Stimulated activated memory B cell treated with anti-CD40 and anti-IgM and Interleukin-4, amounts not matched to agents 10 μg/mL and 1 μg/mL and 100 μg/mL, for 72 hours (primary cell): Measurements from ENCODE around the gene DAAM1.
A peak's percentile ranks its signal among the peaks of the same experiment; 100 is the strongest.

ENCODE experiments used
- ATAC-seq: fragments of 150-1000 bp; cut with Tn5 transposase; 2 replicates; pipeline ENCODE4 v1.10.0; 2021
- H3K27ac Mint-ChIP-seq: one replicate; pipeline ENCODE4 v1.8.0; 2022; ENCODE audit warnings: mild to moderate bottlenecking, mixed read lengths
- H3K27me3 Mint-ChIP-seq: one replicate; pipeline ENCODE4 v1.8.0; 2022; ENCODE audit warnings: mixed read lengths
- H3K36me3 Mint-ChIP-seq: one replicate; pipeline ENCODE4 v1.8.0; 2022; ENCODE audit warnings: mixed read lengths
- H3K4me1 Mint-ChIP-seq: one replicate; pipeline ENCODE4 v1.8.0; 2022; ENCODE audit warnings: mixed read lengths
- H3K4me3 Mint-ChIP-seq: one replicate; pipeline ENCODE4 v1.8.0; 2022; ENCODE audit warnings: mild to moderate bottlenecking, moderate library complexity, mixed read lengths
- H3K9me3 Mint-ChIP-seq: one replicate; pipeline ENCODE4 v1.8.0; 2022; ENCODE audit warnings: mixed read lengths

DAAM1 gene

GRCh38 chr14:59296508-59296907 is 108.0 kb downstream of the DAAM1 start:
- Mint-ChIP-seq H3K4me3 (no peak overlapping the region), H3K9me3 (no peaks in the 10 kb centered on the region), H3K4me1 (peaks cover 62% of the 10 kb centered on the region), H3K27me3 (no peaks in the 10 kb centered on the region), H3K36me3 (peaks cover 30% of the 10 kb centered on the region), H3K27ac (peak overlapping the region; percentile 44)
- ATAC-seq: no peak

- Mint-ChIP-seq H3K27me3 (no peaks in the 10 kb centered on the region), H3K36me3 (peaks cover 23% of the 10 kb centered on the region), H3K27ac (peak overlapping the region; percentile 44), H3K4me1 (peaks cover 70% of the 10 kb centered on the region), H3K9me3 (no peaks in the 10 kb centered on the region), H3K4me3 (no peak overlapping the region)
- no peak for ATAC-seq
These were observed 108.8 kb downstream of the DAAM1 start for GRCh38 chr14:59297071-59297776.

GRCh38 chr14:59299731-59300130 is 111.3 kb downstream of the DAAM1 start:
- ATAC-seq: no peak
- H3K27me3 Mint-ChIP-seq: no peaks in the 10 kb centered on the region
- H3K4me1 Mint-ChIP-seq: peaks cover 68% of the 10 kb centered on the region
- H3K27ac Mint-ChIP-seq: peak overlapping the region; percentile 58
- H3K36me3 Mint-ChIP-seq: peaks cover 10% of the 10 kb centered on the region
- no peaks in the 10 kb centered on the region for H3K9me3 Mint-ChIP-seq
- no peak overlapping the region for H3K4me3 Mint-ChIP-seq

GRCh38 chr14:59301354-59301753 is 112.9 kb downstream of the DAAM1 start:
- peak; percentile 92 for ATAC-seq
- H3K4me3 Mint-ChIP-seq: peak overlapping the region; percentile 22
- H3K27ac Mint-ChIP-seq: peak overlapping the region; percentile 8
- H3K4me1 Mint-ChIP-seq: peaks cover 67% of the 10 kb centered on the region
- H3K27me3 Mint-ChIP-seq: no peaks in the 10 kb centered on the region
- H3K36me3 Mint-ChIP-seq: no peaks in the 10 kb centered on the region
- no peaks in the 10 kb centered on the region for H3K9me3 Mint-ChIP-seq

GRCh38 chr14:59302313-59302712 is 113.8 kb downstream of the DAAM1 start:
- H3K27me3 Mint-ChIP-seq: no peaks in the 10 kb centered on the region
- ATAC-seq: no peak
- H3K27ac Mint-ChIP-seq: peak overlapping the region; percentile 8
- no peak overlapping the region for H3K4me3 Mint-ChIP-seq
- H3K4me1 Mint-ChIP-seq: peaks cover 63% of the 10 kb centered on the region
- no peaks in the 10 kb centered on the region for H3K9me3 Mint-ChIP-seq
- no peaks in the 10 kb centered on the region for H3K36me3 Mint-ChIP-seq

- Mint-ChIP-seq H3K4me3 (no peak overlapping the region), H3K9me3 (no peaks in the 10 kb centered on the region), H3K4me1 (peaks cover 57% of the 10 kb centered on the region), H3K27ac (peak overlapping the region; percentile 8), H3K36me3 (peaks cover 5% of the 10 kb centered on the region), H3K27me3 (no peaks in the 10 kb centered on the region)
- ATAC-seq: peak; percentile 24
These were observed 114.7 kb downstream of the DAAM1 start for GRCh38 chr14:59303216-59303615.

GRCh38 chr14:59305231-59305630 is 116.8 kb downstream of the DAAM1 start:
- Mint-ChIP-seq H3K27ac (peak overlapping the region; percentile 30), H3K9me3 (no peaks in the 10 kb centered on the region), H3K4me3 (no peak overlapping the region), H3K27me3 (no peaks in the 10 kb centered on the region), H3K36me3 (peaks cover 6% of the 10 kb centered on the region), H3K4me1 (peaks cover 48% of the 10 kb centered on the region)
- no peak for ATAC-seq

- peaks cover 6% of the 10 kb centered on the region for H3K36me3 Mint-ChIP-seq
- no peaks in the 10 kb centered on the region for H3K9me3 Mint-ChIP-seq
- no peak overlapping the region for H3K4me3 Mint-ChIP-seq
- peak overlapping the region; percentile 30 for H3K27ac Mint-ChIP-seq
- no peaks in the 10 kb centered on the region for H3K27me3 Mint-ChIP-seq
- H3K4me1 Mint-ChIP-seq: peaks cover 50% of the 10 kb centered on the region
- ATAC-seq: no peak
These were observed 117.5 kb downstream of the DAAM1 start for GRCh38 chr14:59305836-59306555.

- Mint-ChIP-seq H3K4me3 (no peak overlapping the region), H3K9me3 (no peaks in the 10 kb centered on the region), H3K27me3 (no peaks in the 10 kb centered on the region), H3K27ac (no peak overlapping the region), H3K36me3 (peaks cover 6% of the 10 kb centered on the region), H3K4me1 (peaks cover 45% of the 10 kb centered on the region)
- no peak for ATAC-seq
These were observed 118.3 kb downstream of the DAAM1 start for GRCh38 chr14:59306775-59307174.

GRCh38 chr14:59308086-59308485 is 119.6 kb downstream of the DAAM1 start:
- Mint-ChIP-seq H3K27ac (no peak overlapping the region), H3K4me1 (peaks cover 50% of the 10 kb centered on the region), H3K9me3 (no peaks in the 10 kb centered on the region), H3K27me3 (no peaks in the 10 kb centered on the region), H3K4me3 (no peak overlapping the region), H3K36me3 (peaks cover 6% of the 10 kb centered on the region)
- no peak for ATAC-seq

- peaks cover 55% of the 10 kb centered on the region for H3K4me1 Mint-ChIP-seq
- H3K27ac Mint-ChIP-seq: no peak overlapping the region
- H3K9me3 Mint-ChIP-seq: no peaks in the 10 kb centered on the region
- ATAC-seq: no peak
- H3K4me3 Mint-ChIP-seq: no peak overlapping the region
- H3K36me3 Mint-ChIP-seq: peaks cover 6% of the 10 kb centered on the region
- H3K27me3 Mint-ChIP-seq: no peaks in the 10 kb centered on the region
These were observed 120.2 kb downstream of the DAAM1 start for GRCh38 chr14:59308673-59309072.

- no peak for ATAC-seq
- H3K27ac Mint-ChIP-seq: no peak overlapping the region
- H3K4me3 Mint-ChIP-seq: no peak overlapping the region
- H3K36me3 Mint-ChIP-seq: peaks cover 6% of the 10 kb centered on the region
- peaks cover 55% of the 10 kb centered on the region for H3K4me1 Mint-ChIP-seq
- H3K27me3 Mint-ChIP-seq: no peaks in the 10 kb centered on the region
- no peaks in the 10 kb centered on the region for H3K9me3 Mint-ChIP-seq
These were observed 120.9 kb downstream of the DAAM1 start for GRCh38 chr14:59309291-59309900.

GRCh38 chr14:59310633-59311032 is 122.2 kb downstream of the DAAM1 start:
- H3K36me3 Mint-ChIP-seq: peaks cover 6% of the 10 kb centered on the region
- H3K9me3 Mint-ChIP-seq: no peaks in the 10 kb centered on the region

GRCh38 chr14:59311723-59312122 is 123.3 kb downstream of the DAAM1 start:
- Mint-ChIP-seq H3K36me3 (peaks cover 6% of the 10 kb centered on the region), H3K27me3 (no peaks in the 10 kb centered on the region), H3K4me3 (no peak overlapping the region), H3K4me1 (peaks cover 49% of the 10 kb centered on the region), H3K27ac (peak overlapping the region; percentile 34), H3K9me3 (no peaks in the 10 kb centered on the region)
- ATAC-seq: no peak

More at GRCh38 chr14:59310633-59311032, 122.2 kb downstream of the DAAM1 start:
- Mint-ChIP-seq H3K27ac (no peak overlapping the region), H3K27me3 (no peaks in the 10 kb centered on the region), H3K4me1 (peaks cover 49% of the 10 kb centered on the region), H3K4me3 (no peak overlapping the region)
- ATAC-seq: peak; percentile 58

GRCh38 chr14:59313144-59313651 is 124.7 kb downstream of the DAAM1 start:
- ATAC-seq: no peak
- Mint-ChIP-seq H3K36me3 (peaks cover 2% of the 10 kb centered on the region), H3K9me3 (no peaks in the 10 kb centered on the region), H3K27ac (peak overlapping the region; percentile 34), H3K4me1 (peaks cover 51% of the 10 kb centered on the region), H3K27me3 (no peaks in the 10 kb centered on the region), H3K4me3 (no peak overlapping the region)
